ENCODE data around the gene RUNX1. TPM values are rescaled to one million over a fixed set of nuclear protein-coding genes. Genes with fewer than 3 reads are reported as not detected.

RUNX1 gene
- polyA plus RNA-seq, 1 of the 3 experiments (the other 2 are of a cell fraction), result 17.1 TPM

- H3K9me2 ChIP-seq, result no peaks in the 10 kb centered on the region
- TF ChIP-seq TEAD4 (IDR thresholded peaks at IDR 0.05; ENCODE audit: borderline replicate concordance, insufficient read depth) (no peak), ZBTB33 (IDR thresholded peaks at IDR 0.05; ENCODE audit: borderline replicate concordance, low read depth) (no peak), IRF3 (IDR thresholded peaks at IDR 0.05; ENCODE audit: low read depth, low read length) (no peak), RFX5 (IDR thresholded peaks at IDR 0.05; ENCODE audit: low read length) (no peak), MXI1 (IDR thresholded peaks at IDR 0.05; ENCODE audit: low read depth, low read length) (no peak), POLR2AphosphoS5 (IDR thresholded peaks at IDR 0.05; ENCODE audit: low read depth, low read length) (no peak), PBX3 (IDR thresholded peaks at IDR 0.05) (no peak), NRF1 (IDR thresholded peaks at IDR 0.05; ENCODE audit: low read depth, low read length) (no peak)
- WGBS (ENCODE audit: low lambda C conversion rate), result 65% methylated on average over 11 of the region's 11 CpGs
- no peaks in the 10 kb centered on the region for H4K20me1 ChIP-seq (ENCODE audit: insufficient read depth)
- H3K79me2 ChIP-seq (ENCODE audit: insufficient read depth), result no peaks in the 10 kb centered on the region
- no peak overlapping the region for H2AFZ ChIP-seq (ENCODE audit: low read depth)
- H3F3A ChIP-seq (replicated peaks; ENCODE audit: insufficient read depth), result peaks cover 4% of the 10 kb centered on the region
- no peak overlapping the region for H3K4me2 ChIP-seq
- H3K4me3 ChIP-seq (ENCODE audit: low read depth in 2 of 2, low read length in 1 of 2), result no peak overlapping the region
- no peak overlapping the region for H3K27ac ChIP-seq (ENCODE audit: low read depth in 2 of 2, low read length in 1 of 2)
- H3K4me1 ChIP-seq (ENCODE audit: control insufficient read depth in 1 of 2, insufficient read depth in 2 of 2, low read depth in 1 of 2, low read length in 1 of 2), result peaks cover 3 to 5% of the 10 kb centered on the region in 2 experiments; a peak in 2 of 4 replicates
- POLR2A ChIA-PET, result no interaction called here
- CTCF ChIA-PET, result interaction anchor here (2.2 kb wide), 1 partner anchor 928 kb away, joined by 5 read pairs; no protein-coding TSS in a partner anchor
- no peak for DNase-seq
- H3K9me3 ChIP-seq, result no peaks in the 10 kb centered on the region
- no peaks in the 10 kb centered on the region for H3K36me3 ChIP-seq (replicated peaks in 1 of 2; ENCODE audit: control insufficient read depth in 1 of 2, insufficient read depth in 2 of 2, low read length in 1 of 2)
- no peak overlapping the region for H3K9ac ChIP-seq
- H3K27me3 ChIP-seq (ENCODE audit: insufficient read depth), result no peaks in the 10 kb centered on the region
These were observed 136.8 kb downstream of the RUNX1 start for GRCh38 chr21:34912022-34912945.

- Histone ChIP-seq H3K27me3 (ENCODE audit: insufficient read depth) (no peaks in the 10 kb centered on the region), H3K9me3 (no peaks in the 10 kb centered on the region), H3K9me2 (no peaks in the 10 kb centered on the region), H3K9ac (no peak overlapping the region), H3K36me3 (replicated peaks in 1 of 2; ENCODE audit: control insufficient read depth in 1 of 2, insufficient read depth in 2 of 2, low read length in 1 of 2) (no peaks in the 10 kb centered on the region), H3K4me1 (ENCODE audit: control insufficient read depth in 1 of 2, insufficient read depth in 2 of 2, low read depth in 1 of 2, low read length in 1 of 2) (peaks cover 3 to 5% of the 10 kb centered on the region in 2 experiments; a peak in 2 of 4 replicates), H3K27ac (ENCODE audit: low read depth in 2 of 2, low read length in 1 of 2) (no peak overlapping the region), H3K79me2 (ENCODE audit: insufficient read depth) (no peaks in the 10 kb centered on the region), H3F3A (replicated peaks; ENCODE audit: insufficient read depth) (peaks cover 4% of the 10 kb centered on the region), H4K20me1 (ENCODE audit: insufficient read depth) (no peaks in the 10 kb centered on the region), H3K4me3 (ENCODE audit: low read depth in 2 of 2, low read length in 1 of 2) (no peak overlapping the region), H3K4me2 (no peak overlapping the region), H2AFZ (ENCODE audit: low read depth) (no peak overlapping the region)
- CTCF ChIA-PET, result interaction anchor here (0.9 to 2.2 kb wide), 3 partner anchors 166 to 929 kb away, joined by 3 to 6 read pairs (median 5); no protein-coding TSS in a partner anchor
- POLR2A ChIA-PET, result no interaction called here
- TF ChIP-seq SIN3A (IDR thresholded peaks at IDR 0.05; ENCODE audit: borderline replicate concordance, low read depth, low read length), result no peak
- TF ChIP-seq TCF12 (IDR thresholded peaks at IDR 0.05), result no peak
- no peak for TF ChIP-seq RXRA (IDR thresholded peaks at IDR 0.05; ENCODE audit: borderline replicate concordance, low read depth)
- TF ChIP-seq RCOR1 (IDR thresholded peaks at IDR 0.05; ENCODE audit: low read length), result no peak
- no peak for TF ChIP-seq FOSL2 (IDR thresholded peaks at IDR 0.05; ENCODE audit: borderline replicate concordance, low read depth)
- TF ChIP-seq EP300 (IDR thresholded peaks at IDR 0.05; ENCODE audit: borderline replicate concordance in 1 of 2, low read depth in 1 of 2, low read length in 1 of 2), result no peak
- no peak for TF ChIP-seq CHD2 (IDR thresholded peaks at IDR 0.05; ENCODE audit: low read length, partially characterized antibody)
- 100% methylated on average over 2 of the region's 2 CpGs for WGBS (ENCODE audit: low lambda C conversion rate)
- DNase-seq, result no peak
These were observed 137.7 kb downstream of the RUNX1 start for GRCh38 chr21:34911360-34911759.
